Bronchial epithelial cell (primary cell): Measurements from ENCODE around the gene CDH8. TPM values are rescaled to one million over a fixed set of nuclear protein-coding genes. Genes with fewer than 3 reads are reported as not detected.
"Not testable (repeated sequence)": the region's sequence is repeated elsewhere in the genome, so short reads cannot be mapped to it uniquely, and the experiment has no call there.

Source experiments
- DNase-seq: peaks from one replicate; pipeline ENCODE4 v3.0.0-alpha.2; 2010; ENCODE audit warnings: low read depth
- FAIRE-seq: peaks from 2 replicates; lab custom pipeline; 2011; peaks lifted over from hg19 to GRCh38; lab: Jason Lieb, UNC
- H3K27me3 ChIP-seq: 2 replicates; pipeline ENCODE4 v1.5.1; 2011; ENCODE audit warnings: low read length; ENCODE audit not compliant: control insufficient read depth, insufficient read depth
- H3K36me3 ChIP-seq: 2 replicates; pipeline ENCODE4 v1.5.1; 2011; ENCODE audit warnings: low read length; ENCODE audit not compliant: control insufficient read depth, insufficient read depth
- H3K4me3 ChIP-seq: 2 replicates; pipeline ENCODE4 v1.5.1; 2011; ENCODE audit warnings: mild to moderate bottlenecking, low read depth, low read length, control low read depth
- CTCF ChIP-seq: IDR thresholded peaks from 2 replicates; pipeline ENCODE4 v1.5.1; 2011; ENCODE audit warnings: mild to moderate bottlenecking, moderate library complexity, low read length, control low read depth, inconsistent platforms; ENCODE audit not compliant: insufficient read depth, severe bottlenecking
- total RNA-seq: library from RNA; depleted of rRNA; stranded (reverse); fragments of >200 nt; gene quantifications from 2 replicates; pipeline ENCODE4 v1.2.1, GENCODE V29; 2014

CDH8 gene
- total RNA-seq, 1 donor from 2014 or later, result 1.8 TPM

GRCh38 chr16:61792194-61792909 is 243.9 kb downstream of the CDH8 start:
- peak; percentile 32 for DNase-seq
- FAIRE-seq, result no peak
- no peak for TF ChIP-seq CTCF

GRCh38 chr16:61791464-61791863 is 244.8 kb downstream of the CDH8 start:
- H3K27me3 ChIP-seq, result no peaks in the 10 kb centered on the region
- no peaks in the 10 kb centered on the region for H3K36me3 ChIP-seq
- FAIRE-seq (no peak), DNase-seq (no peak)
- H3K4me3 ChIP-seq, result no peak overlapping the region
- TF ChIP-seq CTCF, result no peak

More at GRCh38 chr16:61792194-61792909, 243.9 kb downstream of the CDH8 start:
- no peak overlapping the region for H3K4me3 ChIP-seq
- no peaks in the 10 kb centered on the region for H3K27me3 ChIP-seq
- H3K36me3 ChIP-seq, result no peaks in the 10 kb centered on the region

GRCh38 chr16:61781855-61782254 is 254.4 kb downstream of the CDH8 start:
- not testable (repeated sequence) for H3K4me3 ChIP-seq, DNase-seq, H3K27me3 ChIP-seq, FAIRE-seq, H3K36me3 ChIP-seq

- H3K27me3 ChIP-seq, result no peaks in the 10 kb centered on the region
- FAIRE-seq (no peak), DNase-seq (no peak)
- no peak overlapping the region for H3K4me3 ChIP-seq
- H3K36me3 ChIP-seq, result no peaks in the 10 kb centered on the region
- no peak for TF ChIP-seq CTCF
Observed at GRCh38 chr16:61780161-61780560, 256.1 kb downstream of the CDH8 start.

GRCh38 chr16:61770301-61770700 is 265.9 kb downstream of the CDH8 start:
- no peaks in the 10 kb centered on the region for H3K36me3 ChIP-seq
- no peak overlapping the region for H3K4me3 ChIP-seq
- DNase-seq (no peak), FAIRE-seq (no peak)
- H3K27me3 ChIP-seq, result no peaks in the 10 kb centered on the region
- no peak for TF ChIP-seq CTCF

GRCh38 chr16:61763991-61764390 is 272.2 kb downstream of the CDH8 start:
- DNase-seq (no peak), FAIRE-seq (no peak)
- Histone ChIP-seq H3K36me3 (no peaks in the 10 kb centered on the region), H3K27me3 (no peaks in the 10 kb centered on the region), H3K4me3 (no peak overlapping the region)
- TF ChIP-seq CTCF, result no peak
